WTC11 (cell line): ENCODE results near the gene SRSF2.
"Not testable (repeated sequence)": the region's sequence is repeated elsewhere in the genome, so short reads cannot be mapped to it uniquely, and the experiment has no call there.

Experiments
- AFF4 ChIP-seq: sonication (generic); formaldehyde crosslinking; IDR thresholded peaks from 2 replicates; pipeline ENCODE4 v1.8.1; 2023; ENCODE audit warnings: mild to moderate bottlenecking, missing genetic modification reagents, borderline replicate concordance
- CBFB ChIP-seq: sonication (generic); formaldehyde crosslinking; IDR thresholded peaks from 2 replicates; pipeline ENCODE4 v1.8.1; 2022; ENCODE audit warnings: mild to moderate bottlenecking, low read depth, missing genetic modification reagents
- CTCF ChIP-seq: fragments of 200-600 bp; IDR thresholded peaks from 2 replicates; pipeline ENCODE4 v1.8.0; 2022; ENCODE audit warnings: antibody characterized with exemption
- E2F1 ChIP-seq: sonication (generic); formaldehyde crosslinking; IDR thresholded peaks from 2 replicates; pipeline ENCODE4 v1.8.0; 2022; ENCODE audit warnings: mild to moderate bottlenecking, missing genetic modification reagents
- FOXK1 ChIP-seq: sonication (generic); formaldehyde crosslinking; IDR thresholded peaks from 2 replicates; pipeline ENCODE4 v1.8.0; 2022; ENCODE audit warnings: mild to moderate bottlenecking, moderate library complexity, missing genetic modification reagents
- FOXP1 ChIP-seq: sonication (generic); formaldehyde crosslinking; IDR thresholded peaks from 2 replicates; pipeline ENCODE4 v1.8.0; 2022; ENCODE audit warnings: missing genetic modification reagents, mild to moderate bottlenecking, moderate library complexity, borderline replicate concordance
- SMAD3 ChIP-seq: sonication (generic); formaldehyde crosslinking; IDR thresholded peaks from 2 replicates; pipeline ENCODE4 v1.8.0; 2022; ENCODE audit warnings: missing genetic modification reagents, mild to moderate bottlenecking, borderline replicate concordance
- ZMAT4 ChIP-seq: fragments of 250-450 bp; sonication (Bioruptor Pico); IDR thresholded peaks from 2 replicates; pipeline ENCODE4 v1.9.0; 2021; ENCODE audit warnings: mild to moderate bottlenecking
- ZNF423 ChIP-seq: fragments of 250-450 bp; sonication (Bioruptor Pico); IDR thresholded peaks from 2 replicates; pipeline ENCODE4 v2.1.2; 2022; ENCODE audit warnings: mild to moderate bottlenecking, moderate library complexity

GRCh38 chr17:76739568-76740115, 2.5 kb upstream of the SRSF2 start:
- not testable (repeated sequence) for TF ChIP-seq FOXK1; CTCF; E2F1; ZMAT4 (CRISPR knock-in tag); FOXP1; AFF4 (CRISPR knock-in tag); CBFB (CRISPR knock-in tag); ZNF423 (CRISPR knock-in tag); SMAD3 (CRISPR knock-in tag)
